Measurements from ENCODE around the gene EYS. TPM values are rescaled to one million over a fixed set of nuclear protein-coding genes. Genes with fewer than 3 reads are reported as not detected.

Gene EYS
- total RNA-seq, 6 experiments from 2014 or later, result 0.18 TPM; not detected in 5

GRCh38 chr6:64146094-64146493, 1560.9 kb downstream of the EYS start:
- Mint-ChIP-seq H3K27me3 (ENCODE audit: insufficient read depth) (no peaks in the 10 kb centered on the region), H3K9me3 (peaks cover 19% of the 10 kb centered on the region), H3K4me1 (ENCODE audit: low read depth) (no peaks in the 10 kb centered on the region), H3K4me3 (no peak overlapping the region), H3K36me3 (ENCODE audit: low read depth) (no peaks in the 10 kb centered on the region), H3K27ac (no peak overlapping the region)
- TF ChIP-seq CTCF (IDR thresholded peaks at IDR 0.05), result no peak
- no peak for DNase-seq

- Mint-ChIP-seq H3K4me1 (ENCODE audit: low read depth) (no peaks in the 10 kb centered on the region), H3K27ac (no peak overlapping the region), H3K9me3 (peaks cover 19% of the 10 kb centered on the region), H3K27me3 (ENCODE audit: insufficient read depth) (no peaks in the 10 kb centered on the region), H3K4me3 (no peak overlapping the region), H3K36me3 (ENCODE audit: low read depth) (no peaks in the 10 kb centered on the region)
- TF ChIP-seq CTCF (IDR thresholded peaks at IDR 0.05), result no peak
- no peak for DNase-seq
Measured at GRCh38 chr6:64145658-64146057, 1561.4 kb downstream of the EYS start.

GRCh38 chr6:64143101-64143500, 1563.9 kb downstream of the EYS start:
- Mint-ChIP-seq H3K4me3 (no peak overlapping the region), H3K27me3 (ENCODE audit: insufficient read depth) (no peaks in the 10 kb centered on the region), H3K4me1 (ENCODE audit: low read depth) (no peaks in the 10 kb centered on the region), H3K27ac (no peak overlapping the region), H3K9me3 (peaks cover 19% of the 10 kb centered on the region), H3K36me3 (ENCODE audit: low read depth) (no peaks in the 10 kb centered on the region)
- no peak for DNase-seq
- TF ChIP-seq CTCF (IDR thresholded peaks at IDR 0.05), result no peak

DNA sequence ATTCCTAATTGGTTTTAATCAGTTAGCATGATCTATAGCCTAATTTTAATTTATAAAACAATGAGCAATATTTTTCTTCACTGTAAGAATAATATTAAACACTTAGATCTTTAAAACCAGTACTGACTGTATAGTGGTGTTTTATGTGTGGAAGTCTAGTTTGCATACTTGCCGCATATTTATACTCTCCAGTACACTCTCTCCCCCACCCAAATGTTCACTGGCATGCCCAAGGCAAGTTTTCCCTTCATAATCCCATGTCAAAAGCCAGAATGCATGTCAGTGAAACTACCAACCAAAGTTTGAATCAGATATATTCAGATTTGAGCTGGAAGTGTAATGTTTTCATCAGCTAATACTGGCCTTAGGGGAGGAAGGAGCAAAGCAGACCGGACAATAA, 1565.3 kb downstream of the EYS start:
- peaks cover 18% of the 10 kb centered on the region for H3K9me3 Mint-ChIP-seq
- H3K27me3 Mint-ChIP-seq (ENCODE audit: insufficient read depth), result no peaks in the 10 kb centered on the region
- H3K36me3 Mint-ChIP-seq (ENCODE audit: low read depth), result no peaks in the 10 kb centered on the region; the same call in 1 of the 2 replicates
- H3K27ac Mint-ChIP-seq, result no peak overlapping the region
- H3K4me3 Mint-ChIP-seq, result no peak overlapping the region
- TF ChIP-seq CTCF (IDR thresholded peaks at IDR 0.05), result no peak
- no peak for DNase-seq
- no peaks in the 10 kb centered on the region for H3K4me1 Mint-ChIP-seq (ENCODE audit: low read depth)

DNA sequence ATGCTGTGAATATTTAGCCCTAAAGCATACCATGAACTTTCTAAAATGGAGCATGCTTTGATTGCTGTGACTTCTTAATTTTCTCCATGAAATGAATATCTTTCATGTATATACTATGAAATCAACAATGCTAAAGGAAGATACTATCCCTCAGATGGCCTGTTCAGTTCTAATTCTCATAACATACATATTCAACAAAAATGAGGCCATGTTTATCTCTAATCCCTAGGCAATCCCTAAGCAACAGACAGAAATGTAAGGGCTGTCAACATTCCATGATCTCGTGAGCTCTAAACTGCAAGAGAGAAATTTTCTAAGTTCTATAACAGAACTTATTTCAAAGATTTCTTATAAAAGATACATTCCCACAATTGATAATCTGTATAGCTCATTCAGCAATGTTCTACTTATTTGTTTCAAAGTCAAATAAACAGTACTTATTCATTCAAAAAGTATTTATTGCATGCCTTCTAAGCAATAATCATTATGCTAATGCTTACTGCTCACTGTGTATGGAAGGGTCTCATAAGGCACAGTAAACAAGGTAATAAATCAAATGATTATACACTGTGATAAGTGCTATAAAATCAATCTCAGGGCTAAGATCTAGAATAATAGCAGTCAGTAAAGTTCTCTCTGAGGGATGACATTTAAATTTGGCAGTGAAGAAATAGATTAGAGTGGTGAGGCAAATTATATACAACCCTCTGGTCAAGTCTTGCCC, 1578.6 kb downstream of the EYS start:
- Mint-ChIP-seq H3K4me3 (no peak overlapping the region), H3K36me3 (ENCODE audit: low read depth) (no peaks in the 10 kb centered on the region), H3K4me1 (ENCODE audit: low read depth) (no peaks in the 10 kb centered on the region), H3K27me3 (ENCODE audit: insufficient read depth) (no peaks in the 10 kb centered on the region), H3K9me3 (peaks cover 14% of the 10 kb centered on the region), H3K27ac (no peak overlapping the region)
- DNase-seq, result no peak
- TF ChIP-seq CTCF (IDR thresholded peaks at IDR 0.05), result no peak

Data from HFFc6 (cell line).